HEK293 (cell line): ENCODE measurements around the gene LAIR2.

Experiments
- CTCF ChIA-PET: fragments of 350-600 bp; formaldehyde crosslinking; extraction: SDS; loops from one replicate; lab custom pipeline; 2021; ENCODE audit warnings: antibody characterized with exemption; lab: Yijun Ruan, JAX
- POLR2A ChIA-PET: fragments of 300-600 bp; formaldehyde crosslinking; extraction: SDS; loops from one replicate; lab custom pipeline; 2020; ENCODE audit warnings: antibody characterized with exemption, inconsistent platforms; lab: Yijun Ruan, JAX
- H3K27ac ChIP-seq: fragments of 200-500 bp; sonication (Bioruptor generic); 2 replicates; pipeline ENCODE4 v1.5.1; 2014; ENCODE audit warnings: low read depth, low read length, control low read depth, inconsistent platforms; ENCODE audit errors: extremely low read depth
- H3K36me3 ChIP-seq, 2 experiments: fragments of 200-500 bp in 1 of 2; sonication (Bioruptor generic) in 1 of 2; 1 replicate in 1 of 2; 2 replicates in 1 of 2; pipeline ENCODE4 v1.5.1; 2014 to 2017; ENCODE audit warnings: inconsistent platforms in 2 of 2, low read length in 2 of 2; ENCODE audit not compliant: control insufficient read depth in 2 of 2, insufficient read depth in 1 of 2
- H3K4me1 ChIP-seq: fragments of 200-500 bp; sonication (Bioruptor generic); 2 replicates; pipeline ENCODE4 v1.5.1; 2014; ENCODE audit warnings: mild to moderate bottlenecking, low read length, inconsistent platforms; ENCODE audit not compliant: control insufficient read depth, insufficient read depth
- H3K4me3 ChIP-seq: 2 replicates; pipeline ENCODE4 v1.5.1; 2011; ENCODE audit warnings: low read depth, mild to moderate bottlenecking, control low read depth, low read length, moderate library complexity
- H3K9me3 ChIP-seq: fragments of 200-500 bp; sonication (Bioruptor generic); 2 replicates; pipeline ENCODE4 v1.5.1; 2014; ENCODE audit warnings: low read depth, low read length, inconsistent platforms; ENCODE audit not compliant: control insufficient read depth, insufficient read depth
- BCL11A ChIP-seq: fragments of 450-650 bp; formaldehyde crosslinking; IDR thresholded peaks from 2 replicates; pipeline ENCODE4 v1.5.1; 2016; ENCODE audit warnings: low read depth, missing biosample characterization, missing genetic modification characterization
- PRDM4 ChIP-seq: fragments of 450-650 bp; formaldehyde crosslinking; IDR thresholded peaks from 2 replicates; pipeline ENCODE4 v1.5.1; 2017; ENCODE audit warnings: missing biosample characterization, missing genetic modification characterization
- ZBTB11 ChIP-seq: fragments of 450-650 bp; formaldehyde crosslinking; conservative IDR thresholded peaks from 2 replicates; pipeline ENCODE4 v1.5.1; 2016; ENCODE audit warnings: low read depth, missing biosample characterization, missing genetic modification characterization
- ZNF175 ChIP-seq: fragments of 450-650 bp; formaldehyde crosslinking; IDR thresholded peaks from 2 replicates; pipeline ENCODE4 v1.5.1; 2016; ENCODE audit warnings: missing biosample characterization, missing genetic modification characterization
- ZNF302 ChIP-seq: fragments of 450-650 bp; formaldehyde crosslinking; IDR thresholded peaks from 2 replicates; pipeline ENCODE4 v1.5.1; 2016; ENCODE audit warnings: missing biosample characterization, missing genetic modification characterization, low read depth
- ZNF335 ChIP-seq: fragments of 450-650 bp; formaldehyde crosslinking; conservative IDR thresholded peaks from 2 replicates; pipeline ENCODE4 v1.5.1; 2016; ENCODE audit warnings: missing biosample characterization, missing genetic modification characterization
- ZNF350 ChIP-seq: fragments of 450-650 bp; formaldehyde crosslinking; IDR thresholded peaks from 2 replicates; pipeline ENCODE4 v1.5.0; 2017; ENCODE audit warnings: missing biosample characterization, mild to moderate bottlenecking, missing genetic modification characterization
- ZNF37A ChIP-seq: fragments of 450-650 bp; IDR thresholded peaks from 2 replicates; pipeline ENCODE4 v1.5.1; 2018; ENCODE audit warnings: missing biosample characterization, missing genetic modification characterization
- ZNF623 ChIP-seq: fragments of 450-650 bp; formaldehyde crosslinking; IDR thresholded peaks from 2 replicates; pipeline ENCODE4 v1.5.1; 2016; ENCODE audit warnings: missing biosample characterization, missing genetic modification characterization
- ZNF658 ChIP-seq: fragments of 450-650 bp; formaldehyde crosslinking; IDR thresholded peaks from 2 replicates; pipeline ENCODE4; 2016; ENCODE audit warnings: missing biosample characterization, missing genetic modification characterization
- ZNF707 ChIP-seq: fragments of 450-650 bp; formaldehyde crosslinking; IDR thresholded peaks from 2 replicates; pipeline ENCODE4 v1.5.1; 2016; ENCODE audit warnings: missing biosample characterization, missing genetic modification characterization
- ZNF747 ChIP-seq: fragments of 450-650 bp; formaldehyde crosslinking; IDR thresholded peaks from 2 replicates; pipeline ENCODE4 v1.5.1; 2016; ENCODE audit warnings: missing biosample characterization, missing genetic modification characterization
- TF ChIP-seq, protein P1 (sequence below): fragments of 450-650 bp; formaldehyde crosslinking; IDR thresholded peaks from 2 replicates; pipeline ENCODE4 v1.5.1; 2017; ENCODE audit warnings: missing biosample characterization, missing genetic modification characterization
- TF ChIP-seq, protein P2 (sequence below): fragments of 450-650 bp; formaldehyde crosslinking; IDR thresholded peaks from 2 replicates; pipeline ENCODE4 v1.5.1; 2016; ENCODE audit warnings: missing biosample characterization, missing genetic modification characterization

The LAIR2 gene

DNA sequence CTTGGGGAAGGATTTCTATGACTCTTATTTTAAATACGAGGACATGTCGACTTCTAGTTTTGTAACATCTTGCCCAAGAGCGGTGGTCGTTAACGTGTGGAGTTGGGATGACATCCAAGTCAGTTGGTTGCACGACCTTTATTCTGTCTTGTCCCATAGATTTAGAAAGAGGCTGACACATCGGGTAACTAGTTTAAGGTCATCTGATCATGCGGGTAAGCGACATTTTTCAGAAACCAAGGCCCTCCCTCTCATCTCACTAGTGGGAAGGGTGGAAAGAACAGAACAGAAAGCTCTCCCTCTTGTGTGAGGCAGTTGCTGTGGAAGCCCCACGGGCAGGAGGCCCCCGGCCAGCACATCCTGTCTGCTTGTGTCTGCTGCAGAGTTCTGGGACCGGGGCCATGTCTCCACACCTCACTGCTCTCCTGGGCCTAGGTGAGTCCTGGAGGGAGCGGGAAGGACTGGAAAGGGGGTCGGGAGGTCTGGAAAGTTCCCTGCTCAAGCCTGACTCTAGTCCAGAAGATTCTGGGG is at the start of gene LAIR2:
Gene LAIR2, plus strand, starts transcription at position 314 of the 531 bp plus-strand sequence. Its CDS starts 88 bp downstream, at position 402.
- H3K9me3 ChIP-seq = no peaks in the 10 kb centered on the region
- TF ChIP-seq, protein P1, sequence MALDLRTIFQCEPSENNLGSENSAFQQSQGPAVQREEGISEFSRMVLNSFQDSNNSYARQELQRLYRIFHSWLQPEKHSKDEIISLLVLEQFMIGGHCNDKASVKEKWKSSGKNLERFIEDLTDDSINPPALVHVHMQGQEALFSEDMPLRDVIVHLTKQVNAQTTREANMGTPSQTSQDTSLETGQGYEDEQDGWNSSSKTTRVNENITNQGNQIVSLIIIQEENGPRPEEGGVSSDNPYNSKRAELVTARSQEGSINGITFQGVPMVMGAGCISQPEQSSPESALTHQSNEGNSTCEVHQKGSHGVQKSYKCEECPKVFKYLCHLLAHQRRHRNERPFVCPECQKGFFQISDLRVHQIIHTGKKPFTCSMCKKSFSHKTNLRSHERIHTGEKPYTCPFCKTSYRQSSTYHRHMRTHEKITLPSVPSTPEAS = no peak
- TF ChIP-seq ZNF707 (tag by site-specific recombination) = no peak
- no peak for TF ChIP-seq ZNF658
- TF ChIP-seq ZNF623 (tag by site-specific recombination) = no peak
- no peak for TF ChIP-seq ZNF175
- TF ChIP-seq ZNF302 (tag by site-specific recombination) = no peak
- no peak for TF ChIP-seq ZNF37A (tag by site-specific recombination)
- no peak for TF ChIP-seq ZNF350
- no peak for TF ChIP-seq ZNF747 (tag by site-specific recombination)
- no peak for TF ChIP-seq PRDM4 (tag by site-specific recombination)
- H3K27ac ChIP-seq = no peak within 1 kb of the TSS
- no peaks in the 10 kb centered on the region for H3K4me1 ChIP-seq
- no peak within 1 kb of the TSS for H3K4me3 ChIP-seq
- CTCF ChIA-PET = interaction anchor here (1.7 kb wide), 1 partner anchor 22 kb away, joined by 9 read pairs; no protein-coding TSS in a partner anchor
- POLR2A ChIA-PET = no interaction called here
- no peaks in the 10 kb centered on the region for H3K36me3 ChIP-seq

DNA sequence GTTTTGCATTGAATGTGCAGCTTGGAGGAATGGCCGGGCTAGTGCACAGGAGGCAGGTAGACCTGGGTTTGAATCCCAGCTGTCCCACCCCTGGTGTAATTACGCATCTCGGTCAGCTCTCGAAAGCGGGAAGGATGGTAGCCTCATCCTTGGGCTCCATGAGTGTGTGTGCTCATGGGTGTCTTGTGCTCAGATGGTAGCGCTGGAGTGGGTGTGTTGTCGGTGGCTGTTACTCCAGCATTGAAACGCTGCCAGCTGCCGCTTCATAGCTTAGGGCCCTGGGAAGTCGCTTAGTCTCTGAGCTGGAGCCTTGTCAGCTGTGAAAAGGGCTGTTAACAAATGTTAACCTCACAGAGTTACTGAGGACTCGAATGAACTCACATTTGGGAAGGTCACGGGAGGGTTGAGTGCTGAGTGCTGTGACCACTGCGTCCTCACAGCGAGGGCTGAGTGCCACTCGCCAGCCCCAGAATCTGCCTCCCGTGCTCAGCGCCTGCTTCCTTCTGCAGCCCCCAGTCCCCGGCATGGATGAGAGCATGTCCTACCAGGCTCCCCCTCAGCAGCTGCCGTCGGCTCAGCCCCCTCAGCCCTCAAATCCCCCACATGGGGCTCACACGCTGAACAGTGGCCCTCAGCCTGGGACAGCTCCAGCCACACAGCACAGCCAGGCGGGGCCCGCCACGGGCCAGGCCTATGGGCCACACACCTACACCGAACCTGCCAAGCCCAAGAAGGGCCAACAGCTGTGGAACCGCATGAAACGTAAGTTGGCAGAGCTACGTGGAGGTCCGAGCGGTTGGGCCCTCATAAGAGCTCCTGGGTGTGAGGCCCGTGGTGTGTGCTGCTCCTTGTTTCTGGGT is 48.5 kb upstream of the LAIR2 start:
- H3K27ac ChIP-seq = no peak overlapping the region
- CTCF ChIA-PET = interaction anchor here (1.1 to 1.7 kb wide), 3 partner anchors 10 to 63 kb away, joined by 3 read pairs; partner anchors contain the start of genes CDC42EP5 and LENG9
- H3K4me3 ChIP-seq = no peak overlapping the region
- POLR2A ChIA-PET = interaction anchor here (0.6 to 1.9 kb wide), 4 partner anchors 8 to 982 kb away, joined by 3 to 12 read pairs (median 6); partner anchors contain the start of gene LENG9
- no peaks in the 10 kb centered on the region for H3K9me3 ChIP-seq
- TF ChIP-seq ZNF335 = no peak
- TF ChIP-seq, protein P2, sequence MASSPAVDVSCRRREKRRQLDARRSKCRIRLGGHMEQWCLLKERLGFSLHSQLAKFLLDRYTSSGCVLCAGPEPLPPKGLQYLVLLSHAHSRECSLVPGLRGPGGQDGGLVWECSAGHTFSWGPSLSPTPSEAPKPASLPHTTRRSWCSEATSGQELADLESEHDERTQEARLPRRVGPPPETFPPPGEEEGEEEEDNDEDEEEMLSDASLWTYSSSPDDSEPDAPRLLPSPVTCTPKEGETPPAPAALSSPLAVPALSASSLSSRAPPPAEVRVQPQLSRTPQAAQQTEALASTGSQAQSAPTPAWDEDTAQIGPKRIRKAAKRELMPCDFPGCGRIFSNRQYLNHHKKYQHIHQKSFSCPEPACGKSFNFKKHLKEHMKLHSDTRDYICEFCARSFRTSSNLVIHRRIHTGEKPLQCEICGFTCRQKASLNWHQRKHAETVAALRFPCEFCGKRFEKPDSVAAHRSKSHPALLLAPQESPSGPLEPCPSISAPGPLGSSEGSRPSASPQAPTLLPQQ (tag by site-specific recombination) = 0 out of 2 replicates have a peak, but pooled peaks have one; percentile 21
- TF ChIP-seq, all 188 proteins: peak for 1
- H3K36me3 ChIP-seq = peaks cover 47 to 86% of the 10 kb centered on the region in 2 experiments
- H3K4me1 ChIP-seq = peaks cover 18% of the 10 kb centered on the region

- TF ChIP-seq ZBTB11 (tag by site-specific recombination) (no peak), BCL11A (tag by site-specific recombination) (no peak)
- Histone ChIP-seq H3K4me1 (peaks cover 18% of the 10 kb centered on the region), H3K4me3 (no peak overlapping the region), H3K36me3 (peaks cover 47 to 95% of the 10 kb centered on the region in 2 experiments), H3K9me3 (no peaks in the 10 kb centered on the region), H3K27ac (no peak overlapping the region)
- POLR2A ChIA-PET = interaction anchor here (0.6 to 1.9 kb wide), 4 partner anchors 7 to 983 kb away, joined by 4 to 12 read pairs (median 5); partner anchors contain the start of gene LENG9
- CTCF ChIA-PET = interaction anchor here (1.1 to 1.2 kb wide), 2 partner anchors 9 to 18 kb away, joined by 3 read pairs; partner anchors contain the start of genes CDC42EP5 and LENG9
Measured at GRCh38 chr19:54454781-54455675, 47.6 kb upstream of the LAIR2 start.
